DOHH2 (cell line): Measurements from ENCODE around the gene ZNF503.

Experiments used
- H3F3A ChIP-seq: fragments of 200-600 bp; sonication (generic), shearing (Covaris generic); 2 replicates; pipeline ENCODE4 v1.6.0; 2016; ENCODE audit warnings: antibody characterized with exemption, mild to moderate bottlenecking; ENCODE audit not compliant: control insufficient read depth, insufficient read depth
- H3K27ac ChIP-seq: fragments of 200-600 bp; sonication (generic); 2 replicates; pipeline ENCODE4 v1.5.1; 2014; ENCODE audit warnings: low read depth, mild to moderate bottlenecking, low read length, moderate library complexity
- H3K27me3 ChIP-seq: fragments of 200-600 bp; sonication (generic); 2 replicates; pipeline ENCODE4 v1.6.1; 2014; ENCODE audit warnings: mild to moderate bottlenecking, low read length, mixed read lengths; ENCODE audit not compliant: control insufficient read depth
- H3K36me3 ChIP-seq: fragments of 200-600 bp; sonication (generic); 2 replicates; pipeline ENCODE4 v1.6.1; 2014; ENCODE audit warnings: mild to moderate bottlenecking, low read length, moderate library complexity, mixed read lengths; ENCODE audit not compliant: control insufficient read depth
- H3K4me1 ChIP-seq: fragments of 200-600 bp; sonication (generic); 2 replicates; pipeline ENCODE4 v1.6.1; 2014; ENCODE audit warnings: mild to moderate bottlenecking, low read length, mixed read lengths; ENCODE audit not compliant: control insufficient read depth
- H3K4me2 ChIP-seq: fragments of 200-600 bp; sonication (generic); 2 replicates; pipeline ENCODE4 v1.6.0; 2014; ENCODE audit warnings: mild to moderate bottlenecking, low read length, moderate library complexity
- H3K4me3 ChIP-seq: fragments of 200-600 bp; sonication (generic); 2 replicates; pipeline ENCODE4 v1.5.1; 2014; ENCODE audit warnings: mild to moderate bottlenecking, low read length, mixed read lengths
- H3K79me2 ChIP-seq: fragments of 200-600 bp; sonication (generic); 2 replicates; pipeline ENCODE4 v1.6.1; 2014; ENCODE audit warnings: mild to moderate bottlenecking, low read length, mixed read lengths; ENCODE audit not compliant: control insufficient read depth
- H3K9me2 ChIP-seq: fragments of 200-600 bp; sonication (generic); replicated peaks from 2 replicates; pipeline ENCODE4 v1.6.1; 2014; ENCODE audit warnings: mild to moderate bottlenecking, low read length, mixed read lengths; ENCODE audit not compliant: control insufficient read depth
- H3K9me3 ChIP-seq: fragments of 200-600 bp; sonication (generic); 2 replicates; pipeline ENCODE4 v1.6.1; 2014; ENCODE audit warnings: antibody characterized with exemption, low read length, mixed read lengths; ENCODE audit not compliant: control insufficient read depth, insufficient read depth
- H4K20me1 ChIP-seq: fragments of 200-600 bp; sonication (generic); 2 replicates; pipeline ENCODE4 v1.6.0; 2014; ENCODE audit warnings: low read depth, mild to moderate bottlenecking, antibody characterized with exemption, low read length, moderate library complexity; ENCODE audit not compliant: control insufficient read depth, insufficient read depth
- CTCF ChIP-seq: fragments of 200-600 bp; sonication (generic); IDR thresholded peaks from one replicate; pipeline ENCODE4 v1.5.1; 2014; ENCODE audit warnings: antibody characterized with exemption, mild to moderate bottlenecking, low read depth, low read length; ENCODE audit not compliant: poor library complexity, severe bottlenecking
- EZH2phosphoT487 ChIP-seq: fragments of 200-600 bp; sonication (generic); IDR thresholded peaks from 2 replicates; pipeline ENCODE4 v1.6.1; 2017; ENCODE audit warnings: borderline replicate concordance, mild to moderate bottlenecking, antibody characterized with exemption, low read length, moderate library complexity, mixed read lengths

ZNF503 gene

GRCh38 chr10:75392744-75393143, 8.8 kb downstream of the ZNF503 start:
- H3K9me2 ChIP-seq = no peaks in the 10 kb centered on the region
- no peaks in the 10 kb centered on the region for H3F3A ChIP-seq
- no peaks in the 10 kb centered on the region for H4K20me1 ChIP-seq
- no peaks in the 10 kb centered on the region for H3K27me3 ChIP-seq
- peaks cover 7% of the 10 kb centered on the region; the same call in 1 of the 2 replicates for H3K9me3 ChIP-seq
- H3K36me3 ChIP-seq = no peaks in the 10 kb centered on the region
- no peaks in the 10 kb centered on the region for H3K4me1 ChIP-seq
- H3K79me2 ChIP-seq = no peaks in the 10 kb centered on the region
- TF ChIP-seq EZH2phosphoT487 = no peak
- TF ChIP-seq CTCF = no peak
- no peak overlapping the region for H3K27ac ChIP-seq
- H3K4me3 ChIP-seq = no peak overlapping the region
- no peak overlapping the region for H3K4me2 ChIP-seq

- Histone ChIP-seq H3K79me2 (no peaks in the 10 kb centered on the region), H3K4me3 (no peak overlapping the region), H3K4me1 (no peaks in the 10 kb centered on the region), H3F3A (no peaks in the 10 kb centered on the region), H3K9me2 (no peaks in the 10 kb centered on the region), H4K20me1 (no peaks in the 10 kb centered on the region), H3K9me3 (peaks cover 7% of the 10 kb centered on the region; the same call in 1 of the 2 replicates), H3K36me3 (no peaks in the 10 kb centered on the region), H3K4me2 (no peak overlapping the region), H3K27ac (no peak overlapping the region), H3K27me3 (no peaks in the 10 kb centered on the region)
- TF ChIP-seq CTCF (no peak), EZH2phosphoT487 (no peak)
Measured at GRCh38 chr10:75392271-75392670, 9.3 kb downstream of the ZNF503 start.

- no peak overlapping the region for H3K27ac ChIP-seq
- no peaks in the 10 kb centered on the region for H3K27me3 ChIP-seq
- no peaks in the 10 kb centered on the region for H3K4me1 ChIP-seq
- no peaks in the 10 kb centered on the region for H3F3A ChIP-seq
- H3K9me2 ChIP-seq = no peaks in the 10 kb centered on the region
- H4K20me1 ChIP-seq = no peaks in the 10 kb centered on the region
- no peaks in the 10 kb centered on the region for H3K79me2 ChIP-seq
- no peaks in the 10 kb centered on the region; the same call in 1 of the 2 replicates for H3K9me3 ChIP-seq
- TF ChIP-seq EZH2phosphoT487 (no peak), CTCF (no peak)
- no peaks in the 10 kb centered on the region for H3K36me3 ChIP-seq
- H3K4me3 ChIP-seq = no peak overlapping the region
- H3K4me2 ChIP-seq = no peak overlapping the region
Measured at GRCh38 chr10:75390178-75390577, 11.4 kb downstream of the ZNF503 start.

GRCh38 chr10:75388082-75388481, 13.5 kb downstream of the ZNF503 start:
- H4K20me1 ChIP-seq = no peaks in the 10 kb centered on the region
- TF ChIP-seq CTCF (no peak), EZH2phosphoT487 (no peak)
- H3K27ac ChIP-seq = no peak overlapping the region
- no peaks in the 10 kb centered on the region for H3K4me1 ChIP-seq
- H3F3A ChIP-seq = no peaks in the 10 kb centered on the region
- no peaks in the 10 kb centered on the region for H3K79me2 ChIP-seq
- H3K36me3 ChIP-seq = no peaks in the 10 kb centered on the region
- no peak overlapping the region for H3K4me2 ChIP-seq
- H3K9me3 ChIP-seq = no peaks in the 10 kb centered on the region
- no peak overlapping the region for H3K4me3 ChIP-seq
- H3K27me3 ChIP-seq = no peaks in the 10 kb centered on the region
- no peaks in the 10 kb centered on the region for H3K9me2 ChIP-seq
